GM12892 (cell line): Measurements from ENCODE around the gene HNRNPA1.

Experiments used
- POLR2A ChIP-seq: IDR thresholded peaks from 2 replicates; pipeline ENCODE4 v1.6.1; 2011; ENCODE audit warnings: low read depth, low read length, control low read depth
- POLR2AphosphoS5 ChIP-seq: IDR thresholded peaks from 2 replicates; pipeline ENCODE4 v1.6.1; 2011; ENCODE audit warnings: low read depth, low read length, control low read depth

- TF ChIP-seq POLR2AphosphoS5 (no peak), POLR2A (no peak)
Observed at GRCh38 chr12:54251667-54252284, 28.8 kb upstream of the HNRNPA1 start.
